Subcutaneous adipose tissue (tissue), 4 donors: ENCODE measurements around the gene GTPBP1. TPM values are rescaled to one million over a fixed set of nuclear protein-coding genes. Genes with fewer than 3 reads are reported as not detected.

Experiments used
- total RNA-seq, 4 donors: library from RNA; depleted of rRNA; stranded (reverse); fragments of >200 nt; gene quantifications; one replicate each; pipeline ENCODE4 v1.1.0, GENCODE V29; 2016
- TF ChIP-seq, protein P1 (sequence below): fragments of 450-650 bp; IDR thresholded peaks from one replicate; pipeline ENCODE4 v1.5.1; 2016; ENCODE audit warnings: low read depth, mild to moderate bottlenecking, control low read depth, antibody characterized with exemption, moderate library complexity

The GTPBP1 gene
- 10 to 100 TPM; 15.7 to 35.2 (median 30.0) TPM for total RNA-seq

DNA sequence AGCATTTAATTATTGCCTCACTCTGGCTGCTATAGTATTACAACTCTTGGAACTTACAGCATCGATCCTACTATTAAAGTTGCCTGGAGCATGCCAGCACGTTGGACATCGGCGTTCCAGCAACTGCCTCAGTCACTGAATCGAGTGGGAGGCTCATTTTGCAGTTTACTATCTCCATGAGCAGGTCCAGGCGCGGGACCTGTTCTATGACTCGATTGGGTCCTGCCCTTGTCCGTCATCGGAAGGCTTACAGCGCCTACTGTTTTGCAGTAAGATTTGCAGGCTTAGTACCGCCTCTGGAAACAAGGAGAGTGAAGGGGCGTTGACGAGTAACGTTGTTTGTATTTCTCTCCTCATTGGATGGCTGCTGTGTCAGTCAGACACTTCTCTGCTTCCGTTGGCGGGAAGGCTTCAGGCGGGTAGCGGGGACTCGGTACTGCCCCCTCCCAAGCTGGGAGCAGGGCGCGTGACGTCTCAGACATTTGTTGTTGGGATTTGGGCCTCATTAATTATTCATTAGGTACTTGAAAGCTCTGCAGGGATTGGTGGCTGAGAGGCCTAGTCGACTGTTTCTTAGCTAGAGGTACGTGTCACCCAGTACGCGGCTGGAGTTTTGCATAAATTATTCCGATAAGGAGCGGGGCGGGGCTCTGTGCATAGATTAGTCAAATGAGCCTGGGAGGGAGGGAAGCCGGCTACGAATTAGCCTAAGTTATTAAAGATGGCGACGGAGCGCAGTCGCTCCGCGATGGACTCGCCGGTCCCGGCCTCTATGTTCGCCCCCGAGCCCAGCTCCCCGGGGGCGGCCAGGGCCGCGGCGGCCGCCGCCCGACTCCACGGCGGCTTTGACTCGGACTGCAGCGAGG lies at the start of gene GTPBP1:
GTPBP1 (plus strand) TSS at position 710 of the 866 bp plus-strand sequence; CDS start at position 722, 12 bp downstream.
- TF ChIP-seq, protein P1, sequence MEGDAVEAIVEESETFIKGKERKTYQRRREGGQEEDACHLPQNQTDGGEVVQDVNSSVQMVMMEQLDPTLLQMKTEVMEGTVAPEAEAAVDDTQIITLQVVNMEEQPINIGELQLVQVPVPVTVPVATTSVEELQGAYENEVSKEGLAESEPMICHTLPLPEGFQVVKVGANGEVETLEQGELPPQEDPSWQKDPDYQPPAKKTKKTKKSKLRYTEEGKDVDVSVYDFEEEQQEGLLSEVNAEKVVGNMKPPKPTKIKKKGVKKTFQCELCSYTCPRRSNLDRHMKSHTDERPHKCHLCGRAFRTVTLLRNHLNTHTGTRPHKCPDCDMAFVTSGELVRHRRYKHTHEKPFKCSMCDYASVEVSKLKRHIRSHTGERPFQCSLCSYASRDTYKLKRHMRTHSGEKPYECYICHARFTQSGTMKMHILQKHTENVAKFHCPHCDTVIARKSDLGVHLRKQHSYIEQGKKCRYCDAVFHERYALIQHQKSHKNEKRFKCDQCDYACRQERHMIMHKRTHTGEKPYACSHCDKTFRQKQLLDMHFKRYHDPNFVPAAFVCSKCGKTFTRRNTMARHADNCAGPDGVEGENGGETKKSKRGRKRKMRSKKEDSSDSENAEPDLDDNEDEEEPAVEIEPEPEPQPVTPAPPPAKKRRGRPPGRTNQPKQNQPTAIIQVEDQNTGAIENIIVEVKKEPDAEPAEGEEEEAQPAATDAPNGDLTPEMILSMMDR: no peak

- TF ChIP-seq, protein P1: no peak
These were observed 49.3 kb upstream of the GTPBP1 start, which contains the start of the genes CBY1 and FAM227A for GRCh38 chr22:38656256-38657044. TSS of gene CBY1 (plus strand) at chr22:38656638. CDS start at chr22:38668055, 11,417 bp downstream. TSS of gene FAM227A (minus strand) at chr22:38656392. CDS start at chr22:38650168, 6,224 bp downstream.

DNA sequence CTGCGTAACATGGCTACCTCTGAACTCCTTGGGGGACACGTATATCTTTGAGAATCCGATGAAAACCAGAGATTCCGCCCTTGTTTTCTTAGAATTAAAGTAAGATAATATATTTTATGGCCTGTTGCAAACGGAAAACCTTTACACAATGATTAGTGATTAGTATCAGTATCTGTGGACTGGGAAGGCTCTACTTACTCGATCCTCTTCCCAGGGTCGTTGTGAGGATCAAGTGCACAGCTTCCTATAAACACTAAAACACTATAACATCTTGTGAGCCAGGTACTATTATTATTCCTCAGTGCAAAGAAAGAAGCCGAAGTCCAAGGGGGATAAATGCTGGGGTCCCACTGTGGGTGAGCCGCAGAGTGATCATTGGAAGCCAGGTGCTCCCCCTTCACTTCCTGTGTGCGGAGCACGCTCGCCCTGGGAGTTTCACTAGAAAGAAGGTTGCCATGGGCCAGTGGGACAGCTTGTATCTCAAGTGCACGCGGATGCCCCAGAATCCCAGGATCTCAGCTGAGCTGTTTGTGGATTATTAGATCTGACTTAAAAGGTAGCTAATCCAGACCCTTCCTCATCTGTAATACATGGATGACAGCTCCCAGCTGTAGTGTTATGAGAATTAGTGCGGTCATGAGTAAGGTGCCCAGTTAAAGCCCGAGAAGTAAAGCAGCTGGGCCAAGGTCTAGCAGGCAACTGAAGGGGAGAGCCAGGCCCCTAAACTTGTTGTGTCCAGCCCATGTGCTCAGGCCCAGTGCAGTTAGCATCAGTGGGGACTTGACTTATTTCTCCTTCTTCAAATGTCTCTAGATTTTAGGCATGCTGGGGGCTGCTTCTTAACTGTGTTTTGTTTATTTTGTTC lies 48.5 kb upstream of the GTPBP1 start:
- TF ChIP-seq, protein P1: no peak

GRCh38 chr22:38674888-38675287 lies 30.9 kb upstream of the GTPBP1 start:
- TF ChIP-seq, protein P1: no peak

GRCh38 chr22:38675833-38676232 lies 29.9 kb upstream of the GTPBP1 start:
- TF ChIP-seq, protein P1: no peak

DNA sequence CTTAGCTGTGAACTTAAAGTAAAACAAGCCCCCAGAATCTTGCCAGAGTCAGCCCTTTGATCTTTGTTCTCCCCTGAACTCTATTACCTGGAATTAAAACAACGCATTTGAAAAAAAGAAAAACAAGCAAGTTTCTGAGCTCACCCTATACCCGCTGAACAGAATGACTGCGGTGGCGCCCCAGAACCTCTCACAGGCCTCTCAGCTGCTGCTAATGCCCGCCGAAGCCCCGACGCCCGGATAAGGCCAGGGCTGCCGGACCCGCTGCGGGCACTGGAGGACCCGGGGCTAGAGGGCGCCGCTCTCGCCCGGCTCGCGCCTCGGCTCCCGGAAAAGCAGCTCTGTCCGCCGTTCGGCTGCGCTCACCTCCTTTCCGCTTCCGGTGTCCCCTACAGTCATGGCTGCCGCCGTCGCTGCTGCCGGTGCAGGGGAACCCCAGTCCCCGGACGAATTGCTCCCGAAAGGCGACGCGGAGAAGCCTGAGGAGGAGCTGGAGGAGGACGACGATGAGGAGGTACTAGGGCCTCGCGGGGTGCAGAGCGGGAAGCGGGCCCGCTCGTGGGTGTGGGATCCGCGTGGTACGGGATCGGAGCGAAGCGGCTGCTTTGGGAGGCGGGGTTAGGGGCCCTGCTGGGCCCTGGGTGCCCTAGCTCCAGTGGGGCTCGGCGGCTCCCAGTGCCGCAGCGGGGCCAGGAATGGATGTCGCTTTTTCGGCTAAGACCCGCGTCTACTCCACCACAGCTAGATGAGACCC lies 24.0 kb upstream of the GTPBP1 start, which contains the start of gene TOMM22:
TOMM22 (plus strand) TSS at position 376 of the 754 bp plus-strand sequence; CDS start at position 398, 22 bp downstream.
- TF ChIP-seq, protein P1: no peak
